ENCODE measurements around the gene MAGED2. TPM values are rescaled to one million over a fixed set of nuclear protein-coding genes. Genes with fewer than 3 reads are reported as not detected.

MAGED2 gene
- total RNA-seq, 1 experiment from 2014 or later, result 32.4 TPM

DNA sequence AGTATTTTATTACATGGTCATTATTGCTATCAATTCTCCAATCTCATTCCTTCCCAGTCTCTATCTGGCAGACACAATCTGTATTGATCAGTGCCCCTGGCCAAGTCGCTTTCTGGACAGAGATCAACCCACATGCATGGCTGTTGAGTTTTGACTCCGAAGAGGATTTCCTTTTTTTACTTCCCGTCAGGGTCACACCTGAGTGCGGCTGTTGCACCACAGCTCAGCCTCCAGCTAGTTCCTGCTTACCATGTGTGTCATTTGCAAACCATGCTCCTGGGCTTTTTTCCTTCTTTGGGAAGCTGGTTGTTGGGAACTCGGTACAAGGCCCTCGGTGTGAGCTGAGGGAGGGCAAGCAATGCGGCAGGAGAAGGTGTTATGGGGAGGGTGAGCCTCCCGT, 11.7 kb downstream of the MAGED2 start:
- CTCF ChIA-PET, result no interaction called here
- no peak overlapping the region for H2AFZ ChIP-seq (ENCODE audit: low read depth, low read length, poor library complexity, severe bottlenecking)
- no peak overlapping the region for H3K4me2 ChIP-seq (ENCODE audit: low read length)
- RAD21 ChIA-PET (ENCODE audit: low non-redundant PET in 1 of 2, low total read pairs in 2 of 2, uncharacterized antibody in 2 of 2, unreplicated experiment in 2 of 2), result no interaction called here
- no peak overlapping the region for H3K27ac ChIP-seq (ENCODE audit: low read depth, low read length)
- no peaks in the 10 kb centered on the region for H3K27me3 ChIP-seq (ENCODE audit: insufficient read depth, low read length)
- H3K36me3 ChIP-seq (ENCODE audit: control insufficient read depth in 1 of 2, insufficient read depth in 2 of 2, low read length in 2 of 2), result no peaks in the 10 kb centered on the region
- no peak for ATAC-seq
- H3K9me2 ChIP-seq (ENCODE audit: insufficient read depth), result no peaks in the 10 kb centered on the region
- H4K20me1 ChIP-seq (ENCODE audit: insufficient read depth), result no peaks in the 10 kb centered on the region
- POLR2A ChIA-PET, result no interaction called here
- H3K4me1 ChIP-seq (ENCODE audit: control insufficient read depth in 1 of 2, insufficient read depth in 2 of 2, low read length in 2 of 2), result no peaks in the 10 kb centered on the region
- TF ChIP-seq EZH2 (IDR thresholded peaks at IDR 0.05), result no peak
- TF ChIP-seq JUND (IDR thresholded peaks at IDR 0.05), result no peak
- TF ChIP-seq MAX (IDR thresholded peaks at IDR 0.05), result no peak
- TF ChIP-seq RAD21 (IDR thresholded peaks at IDR 0.05; ENCODE audit: low read depth), result no peak
- no peak for TF ChIP-seq SP1 (IDR thresholded peaks at IDR 0.05; ENCODE audit: low read depth)
- TF ChIP-seq EGR1 (IDR thresholded peaks at IDR 0.05; ENCODE audit: low read depth), result no peak
- no peak for TF ChIP-seq SRF (IDR thresholded peaks at IDR 0.05; ENCODE audit: low read depth)
- no peak for TF ChIP-seq CBX3 (IDR thresholded peaks at IDR 0.05; ENCODE audit: low read depth)
- no peak for TF ChIP-seq POLR2AphosphoS5 (IDR thresholded peaks at IDR 0.05; ENCODE audit: low read depth, low read length)
- TF ChIP-seq ATF3 (IDR thresholded peaks at IDR 0.05), result no peak
- TF ChIP-seq FOSL1 (IDR thresholded peaks at IDR 0.05; ENCODE audit: low read depth), result no peak
- no peak for TF ChIP-seq ZNF274 (IDR thresholded peaks at IDR 0.05; ENCODE audit: low read depth, low read length)
- TF ChIP-seq CTCF (IDR thresholded peaks at IDR 0.05 in 2 of 3, conservative IDR thresholded peaks at IDR 0.05 in 1 of 3; ENCODE audit: borderline replicate concordance in 1 of 3, insufficient read depth in 1 of 3, low read depth in 2 of 3, low read length in 2 of 3), result no peak
- TF ChIP-seq, protein P1, sequence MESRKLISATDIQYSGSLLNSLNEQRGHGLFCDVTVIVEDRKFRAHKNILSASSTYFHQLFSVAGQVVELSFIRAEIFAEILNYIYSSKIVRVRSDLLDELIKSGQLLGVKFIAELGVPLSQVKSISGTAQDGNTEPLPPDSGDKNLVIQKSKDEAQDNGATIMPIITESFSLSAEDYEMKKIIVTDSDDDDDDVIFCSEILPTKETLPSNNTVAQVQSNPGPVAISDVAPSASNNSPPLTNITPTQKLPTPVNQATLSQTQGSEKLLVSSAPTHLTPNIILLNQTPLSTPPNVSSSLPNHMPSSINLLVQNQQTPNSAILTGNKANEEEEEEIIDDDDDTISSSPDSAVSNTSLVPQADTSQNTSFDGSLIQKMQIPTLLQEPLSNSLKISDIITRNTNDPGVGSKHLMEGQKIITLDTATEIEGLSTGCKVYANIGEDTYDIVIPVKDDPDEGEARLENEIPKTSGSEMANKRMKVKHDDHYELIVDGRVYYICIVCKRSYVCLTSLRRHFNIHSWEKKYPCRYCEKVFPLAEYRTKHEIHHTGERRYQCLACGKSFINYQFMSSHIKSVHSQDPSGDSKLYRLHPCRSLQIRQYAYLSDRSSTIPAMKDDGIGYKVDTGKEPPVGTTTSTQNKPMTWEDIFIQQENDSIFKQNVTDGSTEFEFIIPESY (IDR thresholded peaks at IDR 0.05; ENCODE audit: extremely low read depth, insufficient replicate concordance, low read length), result no peak
- no peak for TF ChIP-seq ZFX (IDR thresholded peaks at IDR 0.05)
- no peak for TF ChIP-seq SIN3A (IDR thresholded peaks at IDR 0.05; ENCODE audit: low read depth)
- TF ChIP-seq, protein P2, sequence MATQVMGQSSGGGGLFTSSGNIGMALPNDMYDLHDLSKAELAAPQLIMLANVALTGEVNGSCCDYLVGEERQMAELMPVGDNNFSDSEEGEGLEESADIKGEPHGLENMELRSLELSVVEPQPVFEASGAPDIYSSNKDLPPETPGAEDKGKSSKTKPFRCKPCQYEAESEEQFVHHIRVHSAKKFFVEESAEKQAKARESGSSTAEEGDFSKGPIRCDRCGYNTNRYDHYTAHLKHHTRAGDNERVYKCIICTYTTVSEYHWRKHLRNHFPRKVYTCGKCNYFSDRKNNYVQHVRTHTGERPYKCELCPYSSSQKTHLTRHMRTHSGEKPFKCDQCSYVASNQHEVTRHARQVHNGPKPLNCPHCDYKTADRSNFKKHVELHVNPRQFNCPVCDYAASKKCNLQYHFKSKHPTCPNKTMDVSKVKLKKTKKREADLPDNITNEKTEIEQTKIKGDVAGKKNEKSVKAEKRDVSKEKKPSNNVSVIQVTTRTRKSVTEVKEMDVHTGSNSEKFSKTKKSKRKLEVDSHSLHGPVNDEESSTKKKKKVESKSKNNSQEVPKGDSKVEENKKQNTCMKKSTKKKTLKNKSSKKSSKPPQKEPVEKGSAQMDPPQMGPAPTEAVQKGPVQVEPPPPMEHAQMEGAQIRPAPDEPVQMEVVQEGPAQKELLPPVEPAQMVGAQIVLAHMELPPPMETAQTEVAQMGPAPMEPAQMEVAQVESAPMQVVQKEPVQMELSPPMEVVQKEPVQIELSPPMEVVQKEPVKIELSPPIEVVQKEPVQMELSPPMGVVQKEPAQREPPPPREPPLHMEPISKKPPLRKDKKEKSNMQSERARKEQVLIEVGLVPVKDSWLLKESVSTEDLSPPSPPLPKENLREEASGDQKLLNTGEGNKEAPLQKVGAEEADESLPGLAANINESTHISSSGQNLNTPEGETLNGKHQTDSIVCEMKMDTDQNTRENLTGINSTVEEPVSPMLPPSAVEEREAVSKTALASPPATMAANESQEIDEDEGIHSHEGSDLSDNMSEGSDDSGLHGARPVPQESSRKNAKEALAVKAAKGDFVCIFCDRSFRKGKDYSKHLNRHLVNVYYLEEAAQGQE (IDR thresholded peaks at IDR 0.05; ENCODE audit: low read depth), result no peak
- TF ChIP-seq ELF1 (IDR thresholded peaks at IDR 0.05; ENCODE audit: borderline replicate concordance, low read depth), result no peak
- no peak for TF ChIP-seq POLR2A (IDR thresholded peaks at IDR 0.05; ENCODE audit: borderline replicate concordance, extremely low read depth, insufficient read depth, insufficient read length)
- no peaks in the 10 kb centered on the region for H3K9me3 ChIP-seq (ENCODE audit: control insufficient read depth in 1 of 2, insufficient read depth in 1 of 2, low read depth in 1 of 2, low read length in 2 of 2)
- H3K9ac ChIP-seq (ENCODE audit: low read length), result no peak overlapping the region
- no TSS peak for BruUV-seq (replicated peaks)
- intact Hi-C loops (cut with micrococcal nuclease), result no loop called here
- H3K79me2 ChIP-seq (ENCODE audit: insufficient read depth, low read length), result no peaks in the 10 kb centered on the region
- no peak for DNase-seq (ENCODE audit: low read depth, low spot score)
- H3K4me3 ChIP-seq (replicated peaks in 1 of 2; ENCODE audit: low read depth in 1 of 2, low read length in 2 of 2), result no peak overlapping the region

Measured in HCT116 (cell line).